Activated naive CD4-positive, alpha-beta T cell treated with anti-CD3 and anti-CD28 coated beads for 36 hours (primary cell): ENCODE data around the gene VDR. TPM values are rescaled to one million over a fixed set of nuclear protein-coding genes. Genes with fewer than 3 reads are reported as not detected.
A peak's percentile ranks its signal among the peaks of the same experiment; 100 is the strongest.

Source experiments
- CTCF ChIA-PET: fragments of 350-600 bp; sonication (Branson Sonifier 250); formaldehyde crosslinking; loops from one replicate; lab custom pipeline; 2021; ENCODE audit warnings: antibody characterized with exemption; lab: Charles Lee
- DNase-seq: peaks from one replicate; pipeline ENCODE4 v3.0.0-alpha.2; 2020
- H3K27ac Mint-ChIP-seq: one replicate; pipeline ENCODE4 v1.8.0; 2021; ENCODE audit warnings: mild to moderate bottlenecking, mixed read lengths
- H3K27me3 Mint-ChIP-seq: one replicate; pipeline ENCODE4 v1.8.0; 2021; ENCODE audit warnings: low read depth, mixed read lengths
- H3K36me3 Mint-ChIP-seq: one replicate; pipeline ENCODE4 v1.8.0; 2021; ENCODE audit warnings: low read depth, mixed read lengths
- H3K4me1 Mint-ChIP-seq: one replicate; pipeline ENCODE4 v1.8.0; 2021; ENCODE audit warnings: low read depth, mixed read lengths
- H3K4me3 Mint-ChIP-seq: one replicate; pipeline ENCODE4 v1.8.0; 2021; ENCODE audit warnings: mild to moderate bottlenecking, moderate library complexity, mixed read lengths
- H3K9me3 Mint-ChIP-seq: one replicate; pipeline ENCODE4 v1.8.0; 2021; ENCODE audit warnings: mixed read lengths
- intact Hi-C: fragments of 100-400 bp; cut with micrococcal nuclease; formaldehyde crosslinking; loops from one replicate; pipeline ENCODE4 v1.15.1; 2023
- total RNA-seq, 2 experiments: library from RNA; stranded (reverse); gene quantifications; one replicate each; pipeline ENCODE4 v1.2.3, GENCODE V29; 2021

Gene VDR
- total RNA-seq, 2 experiments from 2014 or later: 56.4 to 57.7 TPM

- intact Hi-C loops: loop anchor here (1.0 to 5.0 kb wide), 9 partner anchors 8 to 610 kb away; partner anchors contain the start of genes ASB8 and RPAP3
- H3K4me3 Mint-ChIP-seq: peak overlapping the region; percentile 82
- CTCF ChIA-PET: interaction anchor here (0.8 to 22.0 kb wide), 8 partner anchors 8 to 125 kb away, joined by 3 to 848 read pairs (median 7); partner anchors contain the start of genes HDAC7 and SLC48A1
- H3K27ac Mint-ChIP-seq: peak overlapping the region; percentile 98
- no peaks in the 10 kb centered on the region for H3K9me3 Mint-ChIP-seq
- H3K36me3 Mint-ChIP-seq: no peaks in the 10 kb centered on the region
- no peaks in the 10 kb centered on the region for H3K27me3 Mint-ChIP-seq
- H3K4me1 Mint-ChIP-seq: peaks cover 84% of the 10 kb centered on the region
- DNase-seq: peak; percentile 93
Measured at GRCh38 chr12:47832263-47832933, 72.4 kb downstream of the VDR start.

GRCh38 chr12:47829584-47829983, 75.2 kb downstream of the VDR start:
- no peaks in the 10 kb centered on the region for H3K36me3 Mint-ChIP-seq
- CTCF ChIA-PET: interaction anchor here (0.8 to 22.0 kb wide), 6 partner anchors 8 to 134 kb away, joined by 3 to 848 read pairs (median 6); partner anchors contain the start of genes HDAC7, SLC48A1 and TMEM106C
- H3K9me3 Mint-ChIP-seq: no peaks in the 10 kb centered on the region
- DNase-seq: no peak
- peaks cover 86% of the 10 kb centered on the region for H3K4me1 Mint-ChIP-seq
- H3K27me3 Mint-ChIP-seq: no peaks in the 10 kb centered on the region
- peak overlapping the region; percentile 63 for H3K4me3 Mint-ChIP-seq
- peak overlapping the region; percentile 86 for H3K27ac Mint-ChIP-seq
- intact Hi-C loops: no loop called here

- peak; percentile 63 for DNase-seq
- peak overlapping the region; percentile 63 for H3K4me3 Mint-ChIP-seq
- CTCF ChIA-PET: interaction anchor here (0.8 to 22.0 kb wide), 6 partner anchors 9 to 134 kb away, joined by 3 to 848 read pairs (median 6); partner anchors contain the start of genes HDAC7, SLC48A1 and TMEM106C
- H3K27me3 Mint-ChIP-seq: no peaks in the 10 kb centered on the region
- peak overlapping the region; percentile 86 for H3K27ac Mint-ChIP-seq
- H3K36me3 Mint-ChIP-seq: no peaks in the 10 kb centered on the region
- intact Hi-C loops: no loop called here
- no peaks in the 10 kb centered on the region for H3K9me3 Mint-ChIP-seq
- peaks cover 86% of the 10 kb centered on the region for H3K4me1 Mint-ChIP-seq
Measured at GRCh38 chr12:47828976-47829482, 75.8 kb downstream of the VDR start.

GRCh38 chr12:47828008-47828975, 76.5 kb downstream of the VDR start:
- intact Hi-C loops: no loop called here
- DNase-seq: peak; percentile 4
- Mint-ChIP-seq H3K9me3 (no peaks in the 10 kb centered on the region), H3K4me3 (no peak overlapping the region), H3K4me1 (peaks cover 86% of the 10 kb centered on the region), H3K27ac (peak overlapping the region; percentile 86), H3K36me3 (no peaks in the 10 kb centered on the region), H3K27me3 (no peaks in the 10 kb centered on the region)
- CTCF ChIA-PET: interaction anchor here (0.8 to 22.0 kb wide), 7 partner anchors 10 to 135 kb away, joined by 3 to 848 read pairs (median 9); partner anchors contain the start of genes HDAC7, SLC48A1 and TMEM106C

GRCh38 chr12:47825173-47825639, 79.6 kb downstream of the VDR start:
- H3K9me3 Mint-ChIP-seq: no peaks in the 10 kb centered on the region
- no peaks in the 10 kb centered on the region for H3K27me3 Mint-ChIP-seq
- intact Hi-C loops: no loop called here
- CTCF ChIA-PET: interaction anchor here (1.1 to 1.5 kb wide), 2 partner anchors 8 to 13 kb away, joined by 4 to 7 read pairs; no protein-coding TSS in a partner anchor
- peaks cover 86% of the 10 kb centered on the region for H3K4me1 Mint-ChIP-seq
- no peak overlapping the region for H3K4me3 Mint-ChIP-seq
- H3K36me3 Mint-ChIP-seq: peaks cover 2% of the 10 kb centered on the region
- DNase-seq: no peak
- H3K27ac Mint-ChIP-seq: peak overlapping the region; percentile 91

- no peaks in the 10 kb centered on the region for H3K27me3 Mint-ChIP-seq
- peak overlapping the region; percentile 91 for H3K27ac Mint-ChIP-seq
- no peak overlapping the region for H3K4me3 Mint-ChIP-seq
- H3K4me1 Mint-ChIP-seq: peaks cover 84% of the 10 kb centered on the region
- peaks cover 2% of the 10 kb centered on the region for H3K36me3 Mint-ChIP-seq
- CTCF ChIA-PET: interaction anchor here (0.9 to 1.5 kb wide), 3 partner anchors 9 to 17 kb away, joined by 3 to 7 read pairs (median 4); no protein-coding TSS in a partner anchor
- intact Hi-C loops: loop anchor here (1.0 kb wide), 1 partner anchor 8 kb away; no protein-coding TSS in a partner anchor
- no peaks in the 10 kb centered on the region for H3K9me3 Mint-ChIP-seq
- DNase-seq: no peak
Measured at GRCh38 chr12:47824635-47825034, 80.2 kb downstream of the VDR start.

GRCh38 chr12:47824198-47824597, 80.6 kb downstream of the VDR start:
- Mint-ChIP-seq H3K36me3 (peaks cover 2% of the 10 kb centered on the region), H3K27me3 (no peaks in the 10 kb centered on the region), H3K4me3 (no peak overlapping the region), H3K27ac (peak overlapping the region; percentile 91), H3K4me1 (peaks cover 80% of the 10 kb centered on the region), H3K9me3 (no peaks in the 10 kb centered on the region)
- peak; percentile 70 for DNase-seq
- CTCF ChIA-PET: interaction anchor here (0.9 to 1.5 kb wide), 3 partner anchors 9 to 16 kb away, joined by 3 to 7 read pairs (median 4); no protein-coding TSS in a partner anchor
- intact Hi-C loops: loop anchor here (1.0 kb wide), 1 partner anchor 8 kb away; no protein-coding TSS in a partner anchor

- DNase-seq: no peak
- Mint-ChIP-seq H3K27me3 (no peaks in the 10 kb centered on the region), H3K4me3 (no peak overlapping the region), H3K4me1 (peaks cover 74% of the 10 kb centered on the region), H3K36me3 (peaks cover 8% of the 10 kb centered on the region), H3K27ac (peak overlapping the region; percentile 91), H3K9me3 (no peaks in the 10 kb centered on the region)
- intact Hi-C loops: loop anchor here (1.0 kb wide), 1 partner anchor 9 kb away; no protein-coding TSS in a partner anchor
- CTCF ChIA-PET: interaction anchor here (1.5 to 2.4 kb wide), 2 partner anchors 10 to 16 kb away, joined by 7 read pairs; no protein-coding TSS in a partner anchor
Measured at GRCh38 chr12:47823422-47824086, 81.2 kb downstream of the VDR start.

GRCh38 chr12:47822863-47823262, 81.9 kb downstream of the VDR start:
- no peak overlapping the region for H3K4me3 Mint-ChIP-seq
- peaks cover 15% of the 10 kb centered on the region for H3K36me3 Mint-ChIP-seq
- no peaks in the 10 kb centered on the region for H3K27me3 Mint-ChIP-seq
- peaks cover 67% of the 10 kb centered on the region for H3K4me1 Mint-ChIP-seq
- H3K9me3 Mint-ChIP-seq: no peaks in the 10 kb centered on the region
- DNase-seq: no peak
- CTCF ChIA-PET: interaction anchor here (1.1 to 27.8 kb wide), 4 partner anchors 10 to 56 kb away, joined by 4 to 848 read pairs (median 6); no protein-coding TSS in a partner anchor
- intact Hi-C loops: no loop called here
- peak overlapping the region; percentile 52 for H3K27ac Mint-ChIP-seq

- H3K4me1 Mint-ChIP-seq: peaks cover 67% of the 10 kb centered on the region
- peak overlapping the region; percentile 62 for H3K27ac Mint-ChIP-seq
- intact Hi-C loops: no loop called here
- peaks cover 19% of the 10 kb centered on the region for H3K36me3 Mint-ChIP-seq
- CTCF ChIA-PET: interaction anchor here (1.0 to 27.8 kb wide), 5 partner anchors 9 to 55 kb away, joined by 3 to 848 read pairs (median 6); no protein-coding TSS in a partner anchor
- DNase-seq: no peak
- H3K4me3 Mint-ChIP-seq: no peak overlapping the region
- H3K9me3 Mint-ChIP-seq: no peaks in the 10 kb centered on the region
- no peaks in the 10 kb centered on the region for H3K27me3 Mint-ChIP-seq
Measured at GRCh38 chr12:47822401-47822800, 82.4 kb downstream of the VDR start.

- Mint-ChIP-seq H3K36me3 (peaks cover 27% of the 10 kb centered on the region), H3K27me3 (no peaks in the 10 kb centered on the region), H3K4me1 (peaks cover 64% of the 10 kb centered on the region), H3K27ac (peak overlapping the region; percentile 99), H3K4me3 (peak overlapping the region; percentile 95), H3K9me3 (no peaks in the 10 kb centered on the region)
- DNase-seq: no peak
- CTCF ChIA-PET: interaction anchor here (2.4 to 27.8 kb wide), 2 partner anchors 13 kb away, joined by 7 to 848 read pairs; no protein-coding TSS in a partner anchor
- intact Hi-C loops: no loop called here
Measured at GRCh38 chr12:47821346-47821706, 83.5 kb downstream of the VDR start.
